ENCODE data around the gene GINS2. TPM values are rescaled to one million over a fixed set of nuclear protein-coding genes. Genes with fewer than 3 reads are reported as not detected.

Gene GINS2
- polyA plus RNA-seq, 1 experiment, result 5.5 TPM

- no peak for DNase-seq (ENCODE audit: low read depth)
- Histone ChIP-seq H3K4me3 (ENCODE audit: low read depth, low read length) (no peak overlapping the region), H3K27me3 (ENCODE audit: control insufficient read depth, insufficient read depth, low read length) (no peaks in the 10 kb centered on the region), H3K36me3 (ENCODE audit: control insufficient read depth, insufficient read depth, low read length) (peaks cover 8% of the 10 kb centered on the region)
- TF ChIP-seq CTCF (IDR thresholded peaks at IDR 0.05; ENCODE audit: insufficient read depth, low read depth, low read length), result no peak
- ChIA-PET POLR2A (no interaction called here), CTCF (no interaction called here)
These were observed 10.7 kb downstream of the GINS2 start for GRCh38 chr16:85678016-85678415.

- DNase-seq (ENCODE audit: low read depth), result no peak
- peaks cover 10% of the 10 kb centered on the region for H3K36me3 ChIP-seq (ENCODE audit: control insufficient read depth, insufficient read depth, low read length)
- H3K4me3 ChIP-seq (ENCODE audit: low read depth, low read length), result no peak overlapping the region
- ChIA-PET POLR2A (no interaction called here), CTCF (no interaction called here)
- H3K27me3 ChIP-seq (ENCODE audit: control insufficient read depth, insufficient read depth, low read length), result no peaks in the 10 kb centered on the region
- no peak for TF ChIP-seq CTCF (IDR thresholded peaks at IDR 0.05; ENCODE audit: insufficient read depth, low read depth, low read length)
These were observed 11.3 kb downstream of the GINS2 start for GRCh38 chr16:85677383-85677967.

DNA sequence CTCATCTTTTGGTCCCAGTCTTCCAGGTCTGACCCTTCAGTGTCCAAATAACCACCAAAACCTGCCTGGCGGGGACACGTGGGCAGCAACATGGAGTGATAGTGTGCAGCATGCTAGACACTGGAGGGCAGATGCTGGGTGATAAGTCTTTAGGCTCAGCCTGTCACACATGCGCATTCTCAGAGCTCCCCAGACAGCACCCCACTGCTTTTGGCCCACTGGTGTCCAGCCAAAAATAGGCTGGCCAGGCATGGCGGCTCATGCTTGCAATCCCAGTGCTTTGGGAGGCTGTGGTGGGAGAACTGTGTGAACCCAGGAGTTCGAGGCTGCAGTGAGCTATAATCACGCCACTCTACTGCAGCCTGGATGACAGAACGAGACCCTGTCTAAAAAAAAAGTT is 12.3 kb downstream of the GINS2 start:
- POLR2A ChIA-PET, result no interaction called here
- peaks cover 14% of the 10 kb centered on the region for H3K36me3 ChIP-seq (ENCODE audit: control insufficient read depth, insufficient read depth, low read length)
- no peak overlapping the region for H3K4me3 ChIP-seq (ENCODE audit: low read depth, low read length)
- TF ChIP-seq CTCF (IDR thresholded peaks at IDR 0.05; ENCODE audit: insufficient read depth, low read depth, low read length), result no peak
- CTCF ChIA-PET, result no interaction called here
- no peak for DNase-seq (ENCODE audit: low read depth)
- H3K27me3 ChIP-seq (ENCODE audit: control insufficient read depth, insufficient read depth, low read length), result no peaks in the 10 kb centered on the region

DNA sequence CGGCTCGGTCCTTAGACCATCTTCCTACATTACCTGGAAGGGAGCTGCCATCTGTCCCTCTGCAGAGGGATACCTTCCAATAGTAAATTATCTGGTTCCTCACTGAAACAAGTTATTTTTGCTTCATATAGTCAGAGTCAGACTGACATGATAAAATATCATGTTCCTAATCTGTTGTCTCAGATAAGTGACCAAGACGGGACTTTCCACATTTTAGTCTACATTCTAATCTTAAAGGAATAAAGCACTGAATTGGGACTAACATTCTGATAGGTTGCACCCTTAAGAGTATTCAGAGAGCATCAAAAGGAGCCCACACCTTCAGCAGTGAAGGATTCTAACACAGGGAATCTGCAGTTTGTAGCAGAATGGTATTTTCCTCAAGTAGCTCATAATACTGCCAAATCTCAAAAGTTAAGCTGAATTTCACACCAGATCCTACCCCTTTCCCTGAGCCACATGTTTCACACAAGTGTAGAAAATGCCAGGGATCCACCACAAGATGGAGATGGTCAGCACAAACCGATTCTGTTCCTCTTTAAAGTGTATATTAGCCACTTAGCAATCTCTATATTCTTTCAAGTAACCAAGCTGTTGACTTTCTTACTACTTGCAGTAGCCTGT is 13.4 kb downstream of the GINS2 start:
- ChIA-PET POLR2A (no interaction called here), CTCF (interaction anchor here (1.0 to 3.5 kb wide), 5 partner anchors 9 to 40 kb away, joined by 3 to 17 read pairs (median 3); no protein-coding TSS in a partner anchor)
- peaks cover 20% of the 10 kb centered on the region for H3K36me3 ChIP-seq (ENCODE audit: control insufficient read depth, insufficient read depth, low read length)

DNA sequence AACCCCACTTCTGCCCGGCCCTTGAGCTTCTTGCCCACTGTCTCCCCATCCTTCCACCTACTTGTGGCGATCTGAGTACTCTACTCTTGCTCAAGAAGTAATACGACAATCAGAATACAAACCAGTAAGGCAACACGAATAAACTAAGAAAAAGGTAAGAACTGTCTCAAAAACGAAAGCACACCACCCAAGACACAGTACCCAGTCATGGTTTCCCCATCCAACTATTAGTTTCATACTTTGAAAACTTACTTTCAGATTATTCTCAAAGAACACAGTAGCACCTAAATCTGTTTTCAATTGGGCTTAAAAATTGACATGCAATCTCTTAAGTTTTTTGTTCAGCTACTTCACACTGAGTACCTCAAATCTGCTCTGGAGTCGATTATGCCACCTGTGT is 13.9 kb downstream of the GINS2 start:
- POLR2A ChIA-PET, result no interaction called here
- Histone ChIP-seq H3K36me3 (ENCODE audit: control insufficient read depth, insufficient read depth, low read length) (peaks cover 20% of the 10 kb centered on the region), H3K27me3 (ENCODE audit: control insufficient read depth, insufficient read depth, low read length) (no peaks in the 10 kb centered on the region), H3K4me3 (ENCODE audit: low read depth, low read length) (no peak overlapping the region)
- DNase-seq (ENCODE audit: low read depth), result no peak
- CTCF ChIA-PET, result interaction anchor here (1.0 to 3.5 kb wide), 6 partner anchors 8 to 41 kb away, joined by 3 to 17 read pairs (median 4); no protein-coding TSS in a partner anchor
- TF ChIP-seq CTCF (IDR thresholded peaks at IDR 0.05; ENCODE audit: insufficient read depth, low read depth, low read length), result no peak

More for the DNA sequence above, 13.4 kb downstream of the GINS2 start:
- TF ChIP-seq CTCF (IDR thresholded peaks at IDR 0.05; ENCODE audit: insufficient read depth, low read depth, low read length), result peak; percentile 48
- DNase-seq (ENCODE audit: low read depth), result no peak
- Histone ChIP-seq H3K27me3 (ENCODE audit: control insufficient read depth, insufficient read depth, low read length) (no peaks in the 10 kb centered on the region), H3K4me3 (ENCODE audit: low read depth, low read length) (no peak overlapping the region)
